H1 (cell line): ENCODE data around the gene MXRA8.

Experiments used
- CEBPB ChIP-seq: IDR thresholded peaks from 2 replicates; pipeline ENCODE4 v1.6.1; 2012; ENCODE audit warnings: low read depth, low read length
- CHD2 ChIP-seq: IDR thresholded peaks from 2 replicates; pipeline ENCODE4 v1.6.1; 2012; ENCODE audit warnings: low read length, improper control_type of control experiment
- CREB1 ChIP-seq: IDR thresholded peaks from 2 replicates; pipeline ENCODE4 v1.6.1; 2012; ENCODE audit warnings: inconsistent platforms
- KDM5A ChIP-seq: fragments of 200-600 bp; IDR thresholded peaks from 2 replicates; pipeline ENCODE4 v1.7.1; 2012; ENCODE audit warnings: mild to moderate bottlenecking, low read length, inconsistent platforms, mixed read lengths
- PHF8 ChIP-seq: fragments of 200-600 bp; sonication (generic); conservative IDR thresholded peaks from 2 replicates; pipeline ENCODE4 v1.7.1; 2012; ENCODE audit warnings: low read depth, mild to moderate bottlenecking, inconsistent platforms, low read length, moderate library complexity
- POLR2A ChIP-seq, 2 experiments: IDR thresholded peaks; 1 replicate in 1 of 2; 2 replicates in 1 of 2; pipeline ENCODE4 v1.6.1; 2011; ENCODE audit warnings: low read depth in 2 of 2, low read length in 2 of 2, mild to moderate bottlenecking in 2 of 2; ENCODE audit errors: control extremely low read depth in 1 of 2
- POLR2AphosphoS5 ChIP-seq: IDR thresholded peaks from 2 replicates; pipeline ENCODE4 v1.6.1; 2011; ENCODE audit warnings: low read depth, low read length
- SP1 ChIP-seq: IDR thresholded peaks from 2 replicates; pipeline ENCODE4 v1.6.1; 2011; ENCODE audit warnings: low read depth, low read length
- TF ChIP-seq, protein P1 (sequence below): IDR thresholded peaks from 2 replicates; pipeline ENCODE4 v1.6.1; 2011; ENCODE audit warnings: low read length, improper control_type of control experiment
- TF ChIP-seq, protein P2 (sequence below), 3 experiments: IDR thresholded peaks; 1 replicate in 2 of 3; 2 replicates in 1 of 3; pipeline versions ENCODE4 v1.5.1 to v1.6.1; 2011; ENCODE audit warnings: low read length in 3 of 3, mild to moderate bottlenecking in 3 of 3, inconsistent platforms in 2 of 3, low read depth in 1 of 3, moderate library complexity in 1 of 3; ENCODE audit not compliant: insufficient read depth in 1 of 3; ENCODE audit errors: control extremely low read depth in 1 of 3

DNA sequence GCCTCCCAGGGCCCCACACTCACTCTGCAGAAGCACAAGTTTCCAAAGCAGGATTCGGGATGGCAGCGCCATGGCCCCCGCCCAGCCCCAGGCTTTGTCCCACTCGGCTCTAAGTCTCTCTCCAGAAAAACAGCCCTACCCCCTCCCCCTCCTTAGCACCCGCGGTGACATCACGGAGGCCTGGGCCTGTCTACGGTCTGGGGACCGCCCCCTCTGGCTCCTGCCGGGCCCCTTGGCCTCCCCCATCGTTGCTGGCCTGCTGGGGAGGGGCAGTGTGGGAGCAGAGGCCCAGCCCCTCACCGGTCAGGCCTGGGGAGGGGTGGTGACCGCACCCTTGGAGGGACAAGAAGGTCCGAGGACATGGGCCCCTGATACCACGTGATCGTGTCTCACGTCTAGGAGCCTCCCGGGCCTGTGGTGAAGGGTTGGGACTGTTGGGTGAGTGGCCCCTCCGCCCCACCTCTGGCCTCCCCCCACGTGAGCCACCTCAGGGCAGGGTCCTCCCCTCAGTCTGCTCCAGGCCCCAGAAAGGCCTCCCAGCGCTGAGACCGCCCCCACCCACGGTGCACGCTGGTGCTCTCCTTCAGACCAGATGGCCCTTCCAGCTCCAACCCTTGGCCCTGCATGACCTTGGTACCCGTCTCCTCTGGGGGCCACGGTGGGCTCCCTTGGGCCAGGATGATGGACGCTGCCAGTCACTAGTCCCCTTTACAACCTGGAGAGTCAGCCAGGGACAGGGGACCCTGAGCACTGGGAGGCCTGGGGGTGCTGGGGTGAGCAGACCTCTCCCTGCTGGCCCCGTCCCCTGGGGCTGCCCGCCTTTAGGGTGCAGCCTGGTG lies at the start of gene MXRA8:
- TF ChIP-seq CEBPB: no peak
- TF ChIP-seq PHF8: no peak
- TF ChIP-seq, protein P1, sequence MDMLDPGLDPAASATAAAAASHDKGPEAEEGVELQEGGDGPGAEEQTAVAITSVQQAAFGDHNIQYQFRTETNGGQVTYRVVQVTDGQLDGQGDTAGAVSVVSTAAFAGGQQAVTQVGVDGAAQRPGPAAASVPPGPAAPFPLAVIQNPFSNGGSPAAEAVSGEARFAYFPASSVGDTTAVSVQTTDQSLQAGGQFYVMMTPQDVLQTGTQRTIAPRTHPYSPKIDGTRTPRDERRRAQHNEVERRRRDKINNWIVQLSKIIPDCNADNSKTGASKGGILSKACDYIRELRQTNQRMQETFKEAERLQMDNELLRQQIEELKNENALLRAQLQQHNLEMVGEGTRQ: peak; percentile 30; the same call in 1 of the 2 replicates
- TF ChIP-seq, protein P2, sequence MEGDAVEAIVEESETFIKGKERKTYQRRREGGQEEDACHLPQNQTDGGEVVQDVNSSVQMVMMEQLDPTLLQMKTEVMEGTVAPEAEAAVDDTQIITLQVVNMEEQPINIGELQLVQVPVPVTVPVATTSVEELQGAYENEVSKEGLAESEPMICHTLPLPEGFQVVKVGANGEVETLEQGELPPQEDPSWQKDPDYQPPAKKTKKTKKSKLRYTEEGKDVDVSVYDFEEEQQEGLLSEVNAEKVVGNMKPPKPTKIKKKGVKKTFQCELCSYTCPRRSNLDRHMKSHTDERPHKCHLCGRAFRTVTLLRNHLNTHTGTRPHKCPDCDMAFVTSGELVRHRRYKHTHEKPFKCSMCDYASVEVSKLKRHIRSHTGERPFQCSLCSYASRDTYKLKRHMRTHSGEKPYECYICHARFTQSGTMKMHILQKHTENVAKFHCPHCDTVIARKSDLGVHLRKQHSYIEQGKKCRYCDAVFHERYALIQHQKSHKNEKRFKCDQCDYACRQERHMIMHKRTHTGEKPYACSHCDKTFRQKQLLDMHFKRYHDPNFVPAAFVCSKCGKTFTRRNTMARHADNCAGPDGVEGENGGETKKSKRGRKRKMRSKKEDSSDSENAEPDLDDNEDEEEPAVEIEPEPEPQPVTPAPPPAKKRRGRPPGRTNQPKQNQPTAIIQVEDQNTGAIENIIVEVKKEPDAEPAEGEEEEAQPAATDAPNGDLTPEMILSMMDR (IDR thresholded peaks at IDR 0.05; ENCODE audit: control extremely low read depth in 1 of 3, insufficient read depth in 1 of 3, low read depth in 1 of 3, low read length in 3 of 3): no peak
- no peak for TF ChIP-seq CREB1
- no peak for TF ChIP-seq KDM5A
- no peak for TF ChIP-seq POLR2AphosphoS5
- TF ChIP-seq CHD2: no peak
- TF ChIP-seq SP1: no peak
- no peak for TF ChIP-seq POLR2A (IDR thresholded peaks at IDR 0.05; ENCODE audit: control extremely low read depth in 1 of 2, low read depth in 2 of 2, low read length in 2 of 2)
